Kidney glomerular epithelial cell (primary cell): ENCODE measurements around the gene GP2.
"Not testable (repeated sequence)": the region's sequence is repeated elsewhere in the genome, so short reads cannot be mapped to it uniquely, and the experiment has no call there.

Experiments
- DNase-seq: peaks from one replicate; lab custom pipeline; 2025; lab: John Stamatoyannopoulos, UW

The GP2 gene

DNA sequence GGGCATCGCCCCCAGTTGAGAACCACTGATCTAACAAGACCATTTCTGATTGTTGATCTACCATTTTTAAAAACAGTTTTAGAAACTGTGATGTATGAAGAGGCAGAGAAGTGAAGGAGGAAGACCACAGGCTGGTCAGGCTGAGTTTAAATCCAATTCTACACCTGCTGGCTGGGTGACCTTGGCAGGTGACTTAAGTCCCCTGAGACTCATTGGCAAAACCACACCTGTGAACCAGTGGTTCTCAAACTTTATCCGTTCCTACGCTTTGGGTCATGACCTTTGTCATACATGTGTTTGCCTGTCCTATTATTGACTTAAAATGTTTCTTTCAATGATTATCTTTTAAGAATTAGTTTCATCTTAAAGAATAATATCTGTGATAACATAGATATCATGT, 2.3 kb downstream of the GP2 start:
- DNase-seq, result no peak

DNA sequence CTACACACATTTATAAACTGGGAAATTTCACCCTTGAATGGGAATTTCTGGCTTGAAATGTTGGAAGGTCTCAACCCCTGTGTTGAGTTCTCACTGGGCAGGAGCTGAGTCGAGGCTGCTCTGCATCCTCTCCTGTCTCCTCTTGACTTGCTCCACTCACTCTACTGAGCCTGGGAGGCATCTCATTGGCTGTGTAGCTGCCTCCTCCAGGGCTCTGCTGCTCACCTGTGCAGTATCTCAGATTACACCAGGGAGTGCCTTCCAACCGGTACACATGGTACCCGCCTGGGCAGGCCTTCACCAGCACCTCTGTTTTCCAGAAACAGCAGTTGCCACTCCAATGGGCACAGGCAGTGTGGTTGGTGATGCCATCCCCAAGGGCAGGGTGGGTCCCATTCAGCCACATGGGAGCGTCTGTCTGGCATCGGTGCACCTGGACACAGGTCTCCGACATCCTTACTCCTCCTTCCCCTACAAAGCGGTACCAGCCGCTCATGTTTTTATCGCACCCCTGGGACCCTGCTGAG, 3.7 kb downstream of the GP2 start:
- DNase-seq, result no peak

DNA sequence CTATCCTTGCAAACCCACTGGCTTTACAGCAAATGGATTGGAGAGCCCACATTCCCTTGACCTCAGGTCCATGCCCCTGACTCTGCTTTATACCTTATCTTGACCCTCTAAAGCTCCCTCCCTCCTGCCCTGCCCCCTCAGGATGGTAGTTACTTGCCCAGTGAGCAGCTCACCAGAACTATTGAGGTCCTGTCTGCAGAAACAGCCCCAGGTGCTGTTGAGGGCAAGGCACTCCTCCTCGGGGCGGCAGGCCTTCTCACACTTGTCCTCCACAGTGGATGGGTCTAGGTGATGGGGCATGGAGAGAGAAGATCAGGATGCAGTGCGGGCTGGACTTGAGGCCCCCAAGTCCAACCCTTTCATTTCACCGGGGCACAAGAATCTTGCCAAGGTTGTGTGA, 4.6 kb downstream of the GP2 start:
- no peak for DNase-seq

GRCh38 chr16:20321671-20322070, 5.6 kb downstream of the GP2 start:
- no peak for DNase-seq

DNA sequence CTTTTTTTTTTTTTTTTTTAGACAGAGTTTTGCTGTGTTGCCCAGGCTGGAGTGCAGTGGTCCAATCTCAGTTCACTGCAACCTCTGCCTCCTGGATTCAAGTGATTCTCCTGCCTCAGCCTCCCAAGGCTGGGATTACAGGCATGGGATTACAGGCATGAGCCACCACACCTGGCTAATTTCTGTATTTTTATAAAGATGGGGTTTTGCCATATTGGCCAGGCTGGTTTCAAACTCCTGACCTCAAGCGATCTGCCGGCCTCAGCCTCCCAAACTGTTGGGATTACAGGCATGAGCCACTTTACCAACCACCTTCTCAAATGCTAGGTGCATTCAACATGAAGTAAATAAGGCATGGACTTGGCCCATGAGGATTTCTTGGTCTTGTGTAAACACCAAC, 6.3 kb downstream of the GP2 start:
- not testable (repeated sequence) for DNase-seq

DNA sequence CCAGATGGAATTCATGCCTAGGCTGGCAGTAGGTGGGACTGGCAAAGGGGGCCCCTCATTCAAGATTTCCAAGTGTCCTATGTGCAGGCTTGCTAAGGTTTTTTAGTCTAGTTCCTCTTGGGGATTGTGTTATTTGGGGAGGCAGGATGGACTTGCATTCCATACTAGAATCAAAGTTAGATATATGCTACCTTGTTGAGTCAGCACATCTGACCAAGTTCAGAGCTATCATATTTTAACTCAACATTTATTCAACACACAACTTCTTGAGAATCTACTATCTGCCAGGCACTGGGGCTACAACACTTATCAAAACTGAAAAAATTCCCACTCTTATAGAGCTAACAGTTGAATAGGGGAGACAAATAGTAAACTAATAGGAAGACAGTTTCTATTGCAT, 6.7 kb downstream of the GP2 start:
- no peak for DNase-seq

DNA sequence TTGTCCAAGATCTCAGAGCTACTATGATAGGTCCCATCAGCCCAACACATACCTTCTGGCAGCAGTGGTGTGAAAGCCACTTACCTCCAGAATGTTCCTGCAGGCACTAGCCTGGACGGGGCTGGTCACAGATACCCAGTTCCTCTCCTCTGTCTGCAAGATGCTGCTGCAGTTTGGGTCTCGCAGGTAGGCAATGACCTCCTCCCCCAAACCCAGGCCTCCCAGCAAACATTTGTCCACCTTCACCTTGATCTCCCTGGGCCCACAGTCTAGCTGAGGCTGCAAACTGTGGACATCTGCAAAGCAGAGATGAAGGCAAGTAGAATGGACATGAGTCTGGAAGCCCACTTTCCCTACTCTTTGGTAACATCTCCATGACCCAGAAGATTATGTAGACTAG, 7.1 kb downstream of the GP2 start:
- DNase-seq, result no peak

DNA sequence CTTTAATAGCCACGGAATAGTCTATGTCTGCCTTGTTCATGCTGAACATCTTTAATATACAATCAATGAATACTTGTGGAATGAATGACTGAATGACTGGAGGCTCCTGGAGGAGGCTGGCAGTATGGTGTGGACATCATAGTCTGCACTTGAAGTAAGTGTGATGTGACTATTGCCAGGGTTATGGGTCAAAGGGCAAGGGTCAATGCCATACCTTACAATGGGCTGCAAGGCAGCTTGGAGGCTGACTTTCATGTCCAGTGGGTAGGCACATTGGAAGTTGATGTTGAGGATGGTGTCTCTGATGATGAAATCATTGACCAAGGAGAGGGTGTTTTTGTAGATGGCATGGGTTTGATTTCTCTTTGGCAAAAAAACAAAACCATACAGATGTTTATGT, 7.9 kb downstream of the GP2 start:
- no peak for DNase-seq

DNA sequence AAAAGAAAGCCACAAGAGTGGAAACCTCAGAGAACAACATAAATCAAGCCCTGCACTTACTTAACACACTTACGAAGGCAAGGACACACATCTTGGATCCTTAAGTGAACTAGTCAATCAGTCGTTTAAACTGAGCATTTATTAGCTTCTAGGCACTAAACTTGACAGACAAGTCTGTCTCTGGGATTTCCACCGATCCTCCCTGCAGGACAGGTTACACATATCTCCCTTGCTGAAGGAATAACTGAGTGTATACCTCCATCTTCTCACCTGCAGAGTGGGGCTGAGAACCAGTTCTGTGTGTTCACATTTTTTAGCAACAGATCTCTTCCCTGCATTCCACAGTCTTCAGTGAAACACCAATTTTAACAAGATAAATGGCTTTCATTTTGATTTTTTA, 8.9 kb downstream of the GP2 start:
- DNase-seq, result no peak

- DNase-seq, result no peak
Observed at GRCh38 chr16:20318006-20318405, 9.3 kb downstream of the GP2 start.

DNA sequence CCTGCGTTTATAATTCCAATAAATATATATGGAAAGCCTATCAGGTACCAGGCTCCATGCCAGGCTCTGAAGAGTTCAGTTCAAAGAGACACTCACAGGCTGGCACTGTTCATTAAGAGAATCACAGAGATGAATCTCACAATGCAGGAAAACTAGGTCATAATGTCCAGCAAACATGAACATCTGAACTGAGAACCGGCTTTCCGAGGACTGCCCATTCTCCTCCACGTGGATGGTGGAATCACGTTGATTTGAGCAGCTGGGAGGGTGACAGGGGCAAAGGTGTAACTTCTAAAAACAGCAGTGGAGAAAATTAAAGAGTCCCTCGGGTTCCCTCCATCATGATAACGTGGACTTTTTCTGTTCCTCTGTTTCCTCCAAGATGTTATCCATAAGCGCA, 10.2 kb downstream of the GP2 start:
- DNase-seq, result no peak

DNA sequence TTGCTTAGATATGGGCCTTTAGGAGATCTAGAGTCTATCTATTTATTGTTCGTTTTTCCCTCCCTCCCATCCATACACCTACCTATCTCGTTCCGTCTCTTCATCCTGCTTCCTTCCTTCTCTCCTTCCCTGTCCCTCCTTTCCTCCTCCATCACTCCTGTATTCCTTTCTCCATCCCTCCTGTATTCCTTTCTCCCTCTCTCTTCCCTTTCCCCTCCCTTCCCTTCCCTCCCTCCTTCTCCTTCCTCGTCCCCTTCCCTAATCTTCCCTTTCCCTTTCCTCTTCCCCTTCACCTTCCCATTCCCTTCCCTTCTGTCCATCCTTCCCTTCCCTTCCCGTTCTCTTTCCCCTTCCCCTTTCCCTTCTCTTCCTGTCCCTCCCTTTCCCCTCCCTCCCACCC, 10.6 kb downstream of the GP2 start:
- no peak for DNase-seq

DNA sequence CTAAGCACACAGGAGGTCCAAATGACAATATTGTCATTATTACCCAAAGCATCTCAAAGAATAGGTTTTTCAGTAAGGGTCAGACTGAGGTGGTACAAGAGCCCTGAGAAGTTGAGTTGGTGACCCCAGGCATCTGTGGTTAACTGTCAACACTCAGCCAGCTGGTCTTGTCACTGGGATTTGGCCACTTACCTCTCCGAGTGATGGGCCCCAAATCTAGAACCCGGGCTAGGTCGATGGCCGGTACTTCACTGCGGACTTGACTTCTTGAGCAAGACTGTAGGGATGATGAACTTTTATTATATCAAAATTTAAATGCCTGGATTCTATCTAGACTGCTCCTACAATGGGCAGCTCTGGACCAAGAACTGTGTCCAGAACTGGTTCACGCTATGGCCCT, 11.5 kb downstream of the GP2 start:
- DNase-seq, result no peak

DNA sequence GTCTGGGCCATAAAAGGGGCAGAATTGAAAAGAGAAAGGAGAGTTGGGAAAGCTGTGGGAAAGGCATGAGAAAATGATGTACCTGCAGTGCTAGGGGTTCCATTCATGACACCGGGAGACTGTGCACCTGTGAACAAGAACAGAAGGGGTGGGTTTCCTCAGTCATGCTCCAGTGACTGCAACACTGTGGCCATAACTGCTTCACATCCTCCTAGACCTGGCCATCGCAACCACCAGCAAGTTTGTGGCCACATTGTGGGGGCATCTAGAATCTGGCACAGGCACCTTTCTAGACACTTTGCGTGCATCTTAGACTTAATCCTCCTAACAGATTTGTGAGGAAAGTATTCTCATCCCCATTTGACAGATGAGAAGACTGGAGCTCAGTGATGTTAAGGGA, 12.7 kb downstream of the GP2 start:
- no peak for DNase-seq

GRCh38 chr16:20313741-20314140, 13.6 kb downstream of the GP2 start:
- DNase-seq, result no peak

GRCh38 chr16:20312536-20313095, 14.7 kb downstream of the GP2 start:
- DNase-seq, result not testable (repeated sequence)

- DNase-seq, result no peak
Observed at GRCh38 chr16:20311548-20311947, 15.8 kb downstream of the GP2 start.

DNA sequence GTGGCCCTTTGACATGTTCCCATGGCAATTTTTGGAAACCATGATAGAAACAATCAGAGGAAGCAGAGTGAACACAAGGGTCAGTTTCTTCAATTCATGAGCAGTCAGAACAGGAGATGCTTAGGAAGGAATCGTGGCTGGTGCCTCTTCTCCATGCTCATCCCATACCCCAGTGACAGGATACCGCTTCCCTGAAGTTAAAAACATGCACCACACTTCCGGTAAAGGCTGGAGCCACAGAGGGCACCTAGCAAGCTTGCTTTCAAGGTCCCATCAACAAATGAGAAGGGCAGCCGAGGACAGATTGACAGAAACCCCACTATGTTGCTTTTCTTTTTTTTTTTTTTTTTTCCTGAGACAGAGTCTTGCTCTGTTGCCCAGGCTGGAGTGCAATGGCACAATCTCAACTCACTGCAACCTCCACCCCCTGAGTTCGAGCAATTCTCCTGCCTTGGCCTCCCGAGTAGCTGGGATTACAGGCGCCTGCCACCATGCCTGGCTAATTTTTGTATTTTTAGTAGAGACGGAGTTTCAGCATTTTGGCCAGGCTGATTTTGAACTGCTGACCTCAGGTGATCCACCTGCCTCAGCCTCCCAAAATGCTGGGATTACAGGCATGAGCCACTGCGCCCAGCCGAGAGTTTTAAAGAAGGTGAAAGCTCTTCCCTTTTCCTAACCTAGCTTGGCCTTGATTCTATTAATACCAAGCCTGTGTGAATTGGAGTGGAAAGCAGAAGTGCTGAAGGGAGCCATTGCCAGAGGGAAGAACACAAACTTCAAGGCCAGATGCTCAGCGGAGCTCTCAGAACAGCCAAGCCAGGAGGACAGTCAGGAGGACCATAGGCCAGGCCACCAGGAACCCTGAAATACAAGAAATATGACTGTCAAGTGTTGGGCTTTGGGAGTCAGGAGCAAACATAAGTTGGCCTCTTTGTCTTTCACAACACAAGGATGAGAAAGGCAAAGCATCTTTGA, 16.6 kb downstream of the GP2 start:
- DNase-seq, result no peak

GRCh38 chr16:20309786-20310185, 17.5 kb downstream of the GP2 start:
- DNase-seq, result no peak

DNA sequence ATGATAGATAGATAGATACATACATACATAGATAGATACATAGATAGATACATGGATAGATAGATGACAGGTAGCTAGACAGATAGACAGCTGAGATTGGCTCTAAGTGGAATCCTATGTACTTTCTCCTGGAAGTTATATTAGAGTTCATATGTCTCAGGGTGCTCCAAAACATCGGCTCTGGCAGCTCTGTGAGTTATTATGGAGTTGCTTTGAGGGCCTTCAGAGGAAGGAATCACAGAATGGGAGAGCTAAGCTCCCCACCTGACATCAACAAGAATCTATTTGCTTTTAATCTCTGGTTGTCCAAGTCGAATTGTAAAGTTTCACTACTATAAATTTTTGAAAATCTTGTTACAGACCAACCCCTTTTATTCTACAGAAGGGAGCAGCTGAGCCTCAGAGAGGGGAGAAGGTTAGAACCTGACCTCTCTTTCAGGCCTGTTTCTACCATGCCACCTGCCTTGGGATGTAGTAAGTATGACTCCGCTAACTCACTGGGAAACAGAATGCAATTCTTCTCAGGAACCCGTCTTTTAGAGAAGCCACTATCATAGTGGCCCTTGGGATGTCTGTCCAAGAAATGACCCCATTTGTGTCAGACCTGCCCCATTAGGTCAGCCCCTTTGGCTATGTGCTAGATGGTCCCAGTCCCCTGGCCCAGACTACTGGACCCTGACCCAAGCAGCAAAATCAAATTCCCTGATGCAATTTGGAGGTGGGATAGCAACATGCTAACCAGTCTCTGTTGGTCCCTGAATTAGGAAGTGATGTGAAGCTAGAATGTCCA, 18.3 kb downstream of the GP2 start:
- no peak for DNase-seq

DNA sequence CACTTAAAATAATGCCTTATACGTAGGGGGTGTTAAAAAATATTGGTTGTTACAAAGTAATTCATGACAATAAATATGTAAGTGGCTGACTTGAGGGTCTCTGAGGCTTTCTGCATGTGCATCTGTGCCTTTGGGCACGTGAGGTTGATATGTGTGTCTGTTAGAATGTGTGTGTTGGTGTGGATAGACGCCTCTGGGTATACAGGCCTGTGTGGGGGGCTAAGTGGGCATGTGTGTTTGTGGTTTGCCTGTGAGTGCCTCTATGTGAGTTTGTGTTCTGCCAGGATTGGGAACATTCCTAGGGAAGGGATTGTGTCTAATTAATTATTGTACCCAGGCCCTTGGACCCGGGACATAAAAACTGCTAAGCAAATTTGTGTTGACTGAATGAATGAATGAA, 19.0 kb downstream of the GP2 start:
- DNase-seq, result no peak

- no peak for DNase-seq
Observed at GRCh38 chr16:20307791-20308190, 19.5 kb downstream of the GP2 start.

GRCh38 chr16:20307240-20307671, 20.1 kb downstream of the GP2 start:
- DNase-seq, result no peak
